HG02885 (cell line): ENCODE data around the gene CUBN.

Experiments used
- ATAC-seq: cut with Tn5 transposase; IDR thresholded peaks from one replicate; pipeline ENCODE4 v1.9.1; 2021; ENCODE audit warnings: mild to moderate bottlenecking; ENCODE audit not compliant: unreplicated experiment, poor library complexity

CUBN gene

GRCh38 chr10:16902606-16903005 is 227.0 kb downstream of the CUBN start:
- ATAC-seq = no peak

GRCh38 chr10:16901106-16901505 is 228.5 kb downstream of the CUBN start:
- ATAC-seq = no peak

GRCh38 chr10:16896993-16897392 is 232.6 kb downstream of the CUBN start:
- ATAC-seq = no peak

DNA sequence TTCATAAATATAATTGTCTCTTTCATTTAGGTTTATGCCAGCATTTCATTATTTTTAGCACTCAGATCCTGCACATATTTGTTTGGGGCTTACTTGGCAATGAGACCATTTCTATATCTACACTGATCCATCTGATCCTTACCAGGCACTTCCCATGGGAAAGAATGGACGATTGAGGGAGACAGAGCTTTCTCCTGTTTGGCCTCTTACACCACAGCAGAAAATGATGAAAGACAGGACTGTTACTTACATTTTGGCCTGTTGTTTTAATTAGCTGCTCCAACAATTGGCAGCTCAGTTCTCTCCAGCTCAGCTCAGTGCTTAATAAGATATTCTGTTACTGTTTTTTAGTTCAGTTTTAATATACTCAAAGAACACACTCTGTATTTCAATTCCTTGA is 234.8 kb downstream of the CUBN start:
- no peak for ATAC-seq

DNA sequence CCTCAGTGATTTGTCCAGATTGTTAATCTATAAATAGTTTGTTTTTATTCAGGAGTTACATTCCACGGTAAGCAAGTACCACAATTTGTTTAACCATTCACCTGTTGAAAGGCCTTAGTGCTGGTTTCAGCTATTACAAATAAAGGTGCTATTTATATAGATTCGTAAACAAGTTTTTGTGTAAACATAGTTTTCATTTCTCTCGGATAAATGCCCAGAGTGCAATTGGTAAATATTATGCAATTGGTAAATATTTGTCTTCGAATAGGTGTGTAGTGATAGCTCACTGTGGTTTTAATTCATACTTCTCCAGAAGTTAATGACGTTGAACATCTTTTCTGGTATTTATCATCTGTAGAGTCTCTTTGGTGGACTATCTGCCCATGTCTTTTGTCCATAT is 235.9 kb downstream of the CUBN start:
- no peak for ATAC-seq

DNA sequence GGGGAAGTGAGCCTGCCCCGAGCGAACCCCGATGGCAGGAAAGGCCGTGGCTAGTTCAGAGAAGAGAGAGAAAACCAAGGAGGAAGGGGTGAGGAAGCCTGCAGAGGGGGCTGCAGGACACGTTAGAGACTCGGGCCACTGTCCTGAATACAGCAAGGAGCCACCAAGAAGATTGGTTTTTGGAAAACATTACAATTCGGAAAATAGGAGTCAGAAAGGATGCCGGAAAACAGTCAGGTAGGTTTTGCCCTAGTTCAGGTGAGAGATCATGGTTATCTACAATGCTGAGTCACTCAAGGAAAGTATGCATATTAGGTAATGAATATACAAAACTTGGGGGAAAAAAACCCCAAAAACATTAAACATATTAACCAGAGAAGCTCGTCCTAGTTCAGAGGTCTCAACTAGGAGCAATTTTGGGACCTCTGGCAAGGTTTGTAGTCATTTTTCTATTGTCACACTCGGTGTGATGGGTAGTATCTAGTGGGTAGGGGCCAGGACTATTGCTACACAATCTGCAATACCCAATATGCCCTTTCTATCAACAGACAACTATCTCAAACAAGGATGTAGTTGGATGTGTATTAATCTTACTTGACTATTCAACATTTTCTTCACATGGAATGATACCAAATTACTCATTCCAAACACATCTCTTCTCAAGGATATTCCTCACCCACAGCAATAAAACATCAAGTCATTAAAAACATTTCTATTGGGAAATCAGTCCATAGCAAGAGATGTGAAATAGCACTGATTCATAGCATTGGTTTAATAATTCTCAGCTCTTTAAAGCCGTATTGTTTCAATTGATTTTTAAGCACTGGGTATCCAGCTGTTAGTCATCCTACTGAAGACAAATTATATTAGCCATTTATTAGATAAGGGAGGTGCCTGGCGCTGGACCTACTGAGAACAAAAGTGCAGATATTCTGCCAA is 238.0 kb downstream of the CUBN start:
- no peak for ATAC-seq

DNA sequence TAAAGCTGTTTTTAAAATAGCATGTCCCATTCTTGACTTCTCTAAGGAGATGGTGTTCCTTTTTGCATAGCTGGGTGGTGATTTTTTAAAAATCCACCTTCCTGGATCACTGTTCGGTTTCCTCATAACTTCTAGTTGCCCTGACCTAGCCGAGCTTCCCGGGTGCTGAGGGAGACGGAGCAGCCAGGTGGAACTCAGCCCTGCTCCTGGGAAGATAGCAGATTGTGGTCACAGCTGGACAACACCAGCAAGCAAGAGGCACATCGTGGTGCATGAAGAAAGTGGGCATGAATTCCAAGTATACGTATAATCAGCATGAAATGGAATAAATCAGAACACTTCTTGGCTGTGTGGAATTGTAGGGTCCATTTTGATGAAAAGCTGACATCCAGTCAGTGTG is 238.9 kb downstream of the CUBN start:
- no peak for ATAC-seq

DNA sequence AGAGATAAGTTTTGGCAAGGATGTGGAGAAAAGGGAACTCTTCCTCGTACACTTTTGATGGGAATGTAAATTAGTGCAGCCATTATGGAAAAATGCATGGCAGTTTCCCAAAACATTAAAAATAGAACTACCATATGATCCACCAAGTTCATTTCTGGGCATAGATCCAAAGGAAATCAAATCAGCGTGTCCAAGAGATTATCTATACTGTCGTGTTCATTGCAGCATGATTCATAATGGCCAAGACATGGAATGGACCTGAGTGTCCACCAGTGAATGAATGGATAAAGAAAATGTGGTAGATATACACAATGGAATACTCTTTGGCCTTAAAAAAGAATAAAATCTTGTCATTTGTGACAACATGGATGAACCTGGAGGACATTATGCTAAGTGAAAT is 242.0 kb downstream of the CUBN start:
- no peak for ATAC-seq

DNA sequence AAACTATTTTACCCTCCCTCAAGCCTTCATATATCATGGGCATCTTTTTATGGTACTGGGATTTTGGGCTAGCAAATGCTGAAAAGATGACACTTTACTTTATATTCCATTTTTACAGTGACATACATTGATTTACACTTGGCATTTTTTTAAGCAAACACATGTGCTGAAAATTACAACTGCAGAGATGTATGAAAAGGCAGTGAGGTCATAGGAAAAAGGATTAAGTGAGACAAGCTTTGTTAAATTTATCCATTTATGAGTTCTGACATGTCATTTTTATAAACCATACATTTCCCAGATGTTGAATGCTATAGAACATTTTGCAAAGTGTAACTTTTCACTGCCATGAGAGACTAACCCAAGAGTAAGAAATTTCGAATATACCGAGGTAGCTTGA is 243.6 kb downstream of the CUBN start:
- ATAC-seq = no peak

- ATAC-seq = no peak
These were observed 245.1 kb downstream of the CUBN start for GRCh38 chr10:16884497-16884896.

DNA sequence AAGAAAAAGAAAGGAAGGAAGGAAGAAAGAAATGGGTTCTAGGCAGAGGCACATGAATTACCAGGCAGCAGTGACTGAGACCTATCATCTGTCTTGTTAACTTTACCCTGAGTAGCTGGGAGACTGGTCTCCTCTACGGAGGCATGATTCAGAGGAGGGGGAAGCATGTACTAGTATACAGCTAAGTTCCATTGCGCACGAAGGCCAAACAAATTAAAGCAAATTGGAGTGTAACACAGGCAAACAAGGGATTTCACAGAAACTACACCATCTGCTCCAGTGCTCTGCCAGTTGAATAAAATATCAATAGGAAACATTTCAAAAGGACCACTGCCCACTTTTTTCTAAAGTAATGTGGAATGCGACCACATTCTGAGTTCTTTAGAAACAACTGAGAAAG is 246.5 kb downstream of the CUBN start:
- no peak for ATAC-seq

GRCh38 chr10:16870331-16870730 is 259.3 kb downstream of the CUBN start:
- ATAC-seq = no peak

- no peak for ATAC-seq
These were observed 261.6 kb downstream of the CUBN start for GRCh38 chr10:16867990-16868389.

GRCh38 chr10:16867556-16867955 is 262.1 kb downstream of the CUBN start:
- ATAC-seq = no peak

GRCh38 chr10:16866541-16867275 is 262.9 kb downstream of the CUBN start:
- no peak for ATAC-seq

DNA sequence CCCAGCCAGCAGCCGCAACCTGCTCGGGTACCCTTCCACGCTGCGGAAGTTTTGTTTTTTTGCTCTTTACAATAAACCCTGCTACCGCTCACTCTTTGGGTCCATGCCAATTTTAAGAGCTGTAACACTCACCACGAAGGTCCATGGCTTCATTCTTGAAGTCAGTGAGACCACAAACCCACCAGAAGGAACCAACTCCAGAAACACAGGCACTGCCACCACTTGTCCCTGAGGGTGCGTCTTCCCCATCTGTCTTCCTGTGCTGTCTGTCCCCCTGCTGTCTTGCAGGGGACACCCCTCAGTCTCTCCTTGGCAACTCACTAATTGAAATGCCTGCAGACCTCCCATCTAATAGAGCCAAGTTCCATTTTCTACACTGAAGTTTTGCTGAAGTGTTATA is 263.8 kb downstream of the CUBN start:
- no peak for ATAC-seq

DNA sequence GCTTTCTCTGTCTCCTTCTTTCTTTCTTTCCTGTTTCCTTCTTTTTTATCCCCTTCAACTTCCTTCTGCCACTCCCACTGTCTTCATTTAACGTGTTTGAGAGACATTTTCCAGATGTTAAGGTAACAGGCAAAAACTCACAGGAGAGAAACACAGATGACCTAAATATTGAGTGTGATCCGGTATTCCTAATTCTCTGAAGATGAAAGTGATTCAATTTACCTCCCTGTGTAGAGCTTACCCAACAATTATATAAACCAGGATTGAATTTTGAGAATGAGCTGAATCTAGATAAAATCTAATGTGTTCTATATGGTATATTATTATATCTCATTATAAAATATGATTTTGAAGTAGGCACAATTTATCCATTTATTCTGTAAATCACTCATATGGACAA is 265.8 kb downstream of the CUBN start:
- no peak for ATAC-seq

GRCh38 chr10:16857419-16857818 is 272.2 kb downstream of the CUBN start:
- no peak for ATAC-seq

- no peak for ATAC-seq
These were observed 273.0 kb downstream of the CUBN start for GRCh38 chr10:16856567-16856966.

GRCh38 chr10:16856092-16856491 is 273.5 kb downstream of the CUBN start:
- no peak for ATAC-seq

GRCh38 chr10:16854623-16855022 is 275.0 kb downstream of the CUBN start:
- ATAC-seq = no peak

DNA sequence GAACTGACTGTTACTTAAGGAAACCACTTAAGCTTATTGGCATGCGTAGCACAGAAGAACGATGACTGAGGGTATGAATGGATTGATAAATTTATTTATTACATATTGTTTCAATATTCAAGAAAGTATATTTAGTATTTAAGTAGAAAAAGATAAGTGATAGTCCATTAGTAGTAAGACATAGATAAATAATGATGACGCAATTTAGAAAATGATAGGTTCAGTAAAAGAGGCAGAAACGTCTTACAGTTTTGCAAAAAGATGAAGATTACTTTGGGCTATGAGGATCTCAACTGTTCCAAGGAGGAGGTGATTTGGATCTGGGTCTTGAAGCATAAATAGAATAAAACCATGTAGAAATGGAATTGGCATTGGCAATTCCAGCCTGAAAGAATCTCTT is 275.8 kb downstream of the CUBN start:
- no peak for ATAC-seq
